ENCODE results near the gene PCDHA1. TPM values are rescaled to one million over a fixed set of nuclear protein-coding genes. Genes with fewer than 3 reads are reported as not detected.

PCDHA1 gene
- polyA plus RNA-seq, 1 of the 3 experiments (the other 2 are of a cell fraction) = 0.16 TPM

DNA sequence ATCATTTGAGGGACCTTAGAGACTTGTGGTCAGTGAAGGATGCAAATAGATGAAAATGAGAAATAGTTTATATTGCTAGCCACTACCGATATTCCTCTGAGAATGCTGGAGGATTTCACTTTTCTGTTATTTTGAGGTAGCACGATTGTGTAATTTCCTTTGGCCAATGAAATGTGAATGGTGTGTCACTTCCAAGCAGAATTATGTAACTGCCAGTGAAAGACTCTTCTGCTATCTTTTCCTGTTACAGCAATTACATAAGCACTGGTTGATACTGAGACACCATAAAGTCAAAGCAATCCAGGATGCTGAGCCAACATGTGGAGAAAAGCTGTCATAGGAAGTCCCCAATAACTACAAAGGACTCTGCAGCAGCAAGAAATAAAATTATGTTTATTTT lies 5.1 kb downstream of the PCDHA1 start:
- H3K27ac ChIP-seq (ENCODE audit: low read depth in 2 of 2, low read length in 1 of 2) = no peak overlapping the region

More for the DNA sequence above, 5.1 kb downstream of the PCDHA1 start:
- no peaks in the 10 kb centered on the region for H3K9me3 ChIP-seq
- WGBS (ENCODE audit: low lambda C conversion rate) = 9% methylated on average over 2 of the region's 2 CpGs
- H3K4me2 ChIP-seq = no peak overlapping the region
- ChIA-PET CTCF (no interaction called here), POLR2A (no interaction called here)
- H2AFZ ChIP-seq (ENCODE audit: low read depth) = no peak overlapping the region
- H3F3A ChIP-seq (replicated peaks; ENCODE audit: insufficient read depth) = no peaks in the 10 kb centered on the region
- no peak overlapping the region for H3K4me3 ChIP-seq (ENCODE audit: low read depth in 2 of 2, low read length in 1 of 2)
- no peaks in the 10 kb centered on the region for H3K27me3 ChIP-seq (ENCODE audit: insufficient read depth)
- H3K4me1 ChIP-seq (ENCODE audit: control insufficient read depth in 1 of 2, insufficient read depth in 2 of 2, low read depth in 1 of 2, low read length in 1 of 2) = no peaks in the 10 kb centered on the region
- no peaks in the 10 kb centered on the region for H4K20me1 ChIP-seq (ENCODE audit: insufficient read depth)
- no peak overlapping the region for H3K9ac ChIP-seq
- TF ChIP-seq FOSL2 (IDR thresholded peaks at IDR 0.05; ENCODE audit: borderline replicate concordance, low read depth) (no peak), MXI1 (IDR thresholded peaks at IDR 0.05; ENCODE audit: low read depth, low read length) (no peak), FOXM1 (IDR thresholded peaks at IDR 0.05; ENCODE audit: low read depth) (no peak), TCF12 (IDR thresholded peaks at IDR 0.05) (no peak), USF2 (IDR thresholded peaks at IDR 0.05; ENCODE audit: borderline replicate concordance, low read depth, low read length) (no peak), RCOR1 (IDR thresholded peaks at IDR 0.05; ENCODE audit: low read length) (no peak), GATA2 (CRISPR knock-in tag; IDR thresholded peaks at IDR 0.05) (no peak), NRF1 (IDR thresholded peaks at IDR 0.05; ENCODE audit: low read depth, low read length) (no peak), NFIC (IDR thresholded peaks at IDR 0.05; ENCODE audit: borderline replicate concordance) (no peak), RFX5 (IDR thresholded peaks at IDR 0.05; ENCODE audit: low read length) (no peak), ELF1 (IDR thresholded peaks at IDR 0.05) (no peak), YY1 (IDR thresholded peaks at IDR 0.05; ENCODE audit: low read depth) (no peak), PBX3 (IDR thresholded peaks at IDR 0.05) (no peak), REST (IDR thresholded peaks at IDR 0.05; ENCODE audit: low read depth, low read length) (no peak), EZH2phosphoT487 (IDR thresholded peaks at IDR 0.05; ENCODE audit: borderline replicate concordance, low read depth) (no peak)
- TF ChIP-seq, protein P1, sequence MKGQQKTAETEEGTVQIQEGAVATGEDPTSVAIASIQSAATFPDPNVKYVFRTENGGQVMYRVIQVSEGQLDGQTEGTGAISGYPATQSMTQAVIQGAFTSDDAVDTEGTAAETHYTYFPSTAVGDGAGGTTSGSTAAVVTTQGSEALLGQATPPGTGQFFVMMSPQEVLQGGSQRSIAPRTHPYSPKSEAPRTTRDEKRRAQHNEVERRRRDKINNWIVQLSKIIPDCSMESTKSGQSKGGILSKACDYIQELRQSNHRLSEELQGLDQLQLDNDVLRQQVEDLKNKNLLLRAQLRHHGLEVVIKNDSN (IDR thresholded peaks at IDR 0.05; ENCODE audit: borderline replicate concordance, low read depth) = no peak
- no peaks in the 10 kb centered on the region for H3K36me3 ChIP-seq (replicated peaks in 1 of 2; ENCODE audit: control insufficient read depth in 1 of 2, insufficient read depth in 2 of 2, low read length in 1 of 2)
- H3K9me2 ChIP-seq = no peaks in the 10 kb centered on the region
- H3K79me2 ChIP-seq (ENCODE audit: insufficient read depth) = no peaks in the 10 kb centered on the region
- no peak for DNase-seq
